Transverse colon (tissue), 4 donors: Measurements from ENCODE around the gene IL1A.

ENCODE experiments used
- EP300 ChIP-seq: sonication (generic); formaldehyde crosslinking; IDR thresholded peaks from one replicate; pipeline ENCODE4 v1.6.1; 2017; ENCODE audit warnings: antibody characterized with exemption, low read depth
- POLR2A ChIP-seq: fragments of 450-650 bp; IDR thresholded peaks from one replicate; pipeline ENCODE4 v1.6.1; 2016; ENCODE audit warnings: antibody characterized with exemption, mild to moderate bottlenecking, moderate library complexity
- POLR2AphosphoS5 ChIP-seq, 3 donors: sonication (generic); formaldehyde crosslinking; IDR thresholded peaks; one replicate each; pipeline ENCODE4 v1.6.1; 2016; ENCODE audit warnings: antibody characterized with exemption in 3 of 3
- TF ChIP-seq, protein P1 (sequence below), 5 experiments: fragments of 200-600 bp in 3 of 5; fragments of 450-650 bp in 2 of 5; sonication (generic) in 3 of 5; IDR thresholded peaks; 1 replicate in 2 of 5; 2 replicates in 3 of 5; pipeline ENCODE4 v1.5.1; 2016 to 2017; ENCODE audit warnings: antibody characterized with exemption in 5 of 5, inconsistent platforms in 3 of 5, mild to moderate bottlenecking in 2 of 5, moderate library complexity in 1 of 5

DNA sequence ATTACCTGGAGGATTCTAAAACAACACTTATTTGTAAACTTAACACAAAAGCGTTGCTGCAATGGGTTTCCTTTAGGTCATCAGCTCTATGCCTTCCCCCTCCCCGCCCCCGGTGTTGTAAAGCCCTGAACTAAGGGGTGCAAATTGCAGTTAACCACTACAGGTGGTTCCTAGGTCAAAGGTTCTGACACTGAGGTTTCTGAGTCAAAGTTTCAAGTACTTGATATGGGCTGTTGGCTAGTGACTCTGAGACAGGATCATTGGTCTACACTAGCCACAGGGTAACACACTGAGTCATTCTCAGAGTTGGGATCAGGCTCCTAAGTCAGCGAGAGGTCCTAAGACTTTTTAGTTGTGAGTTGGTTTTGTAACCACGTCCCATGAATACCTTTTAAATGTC is 36.8 kb upstream of the IL1A start:
- TF ChIP-seq, protein P1, sequence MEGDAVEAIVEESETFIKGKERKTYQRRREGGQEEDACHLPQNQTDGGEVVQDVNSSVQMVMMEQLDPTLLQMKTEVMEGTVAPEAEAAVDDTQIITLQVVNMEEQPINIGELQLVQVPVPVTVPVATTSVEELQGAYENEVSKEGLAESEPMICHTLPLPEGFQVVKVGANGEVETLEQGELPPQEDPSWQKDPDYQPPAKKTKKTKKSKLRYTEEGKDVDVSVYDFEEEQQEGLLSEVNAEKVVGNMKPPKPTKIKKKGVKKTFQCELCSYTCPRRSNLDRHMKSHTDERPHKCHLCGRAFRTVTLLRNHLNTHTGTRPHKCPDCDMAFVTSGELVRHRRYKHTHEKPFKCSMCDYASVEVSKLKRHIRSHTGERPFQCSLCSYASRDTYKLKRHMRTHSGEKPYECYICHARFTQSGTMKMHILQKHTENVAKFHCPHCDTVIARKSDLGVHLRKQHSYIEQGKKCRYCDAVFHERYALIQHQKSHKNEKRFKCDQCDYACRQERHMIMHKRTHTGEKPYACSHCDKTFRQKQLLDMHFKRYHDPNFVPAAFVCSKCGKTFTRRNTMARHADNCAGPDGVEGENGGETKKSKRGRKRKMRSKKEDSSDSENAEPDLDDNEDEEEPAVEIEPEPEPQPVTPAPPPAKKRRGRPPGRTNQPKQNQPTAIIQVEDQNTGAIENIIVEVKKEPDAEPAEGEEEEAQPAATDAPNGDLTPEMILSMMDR (IDR thresholded peaks at IDR 0.05): no peak
- no peak for TF ChIP-seq POLR2AphosphoS5 (IDR thresholded peaks at IDR 0.05)
- TF ChIP-seq POLR2A: no peak
- TF ChIP-seq EP300: no peak
